Femur (tissue), 1 donor: ENCODE measurements around the gene LRP1B.
"Not testable (repeated sequence)": the region's sequence is repeated elsewhere in the genome, so short reads cannot be mapped to it uniquely, and the experiment has no call there.

Experiments
- DNase-seq: peaks from one replicate; pipeline ENCODE4 v3.0.0-alpha.2; 2017

LRP1B gene

DNA sequence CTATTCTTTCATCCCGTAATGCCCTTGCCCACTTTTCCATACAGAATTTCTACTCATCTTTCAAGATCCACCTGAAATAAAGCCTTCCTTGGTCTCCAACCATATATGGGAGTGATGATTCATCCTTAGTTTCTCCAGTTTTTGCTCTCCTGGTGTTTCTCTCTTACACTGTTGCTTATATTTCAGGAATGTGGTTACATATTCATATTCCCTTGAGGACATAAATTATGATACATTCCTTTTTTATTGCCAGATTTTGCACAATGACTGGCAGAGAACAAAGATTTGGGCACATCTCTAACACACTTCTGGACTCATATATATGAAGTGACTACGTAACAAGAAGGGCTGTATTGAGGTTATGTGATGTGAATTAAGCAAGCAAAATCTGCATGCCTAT is 1777.3 kb downstream of the LRP1B start:
- DNase-seq, result no peak

DNA sequence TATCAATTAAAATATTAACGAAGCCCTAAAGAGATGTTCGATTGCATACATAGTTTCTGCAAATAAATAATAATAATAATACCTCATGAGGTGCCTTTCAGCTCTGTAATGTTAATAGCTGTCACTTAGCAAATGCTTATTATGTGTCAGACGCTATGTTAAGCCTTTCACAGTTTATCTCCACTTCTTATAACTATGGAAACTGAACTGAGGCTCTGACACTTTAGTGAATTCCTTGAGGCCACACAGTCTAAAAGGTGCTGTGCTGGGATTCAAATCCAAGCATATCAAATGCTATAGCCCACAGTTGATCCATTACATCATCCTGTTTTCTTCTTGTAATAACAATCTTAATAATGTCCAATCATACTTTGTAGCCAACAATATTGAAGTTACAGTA is 1779.1 kb downstream of the LRP1B start:
- no peak for DNase-seq

DNA sequence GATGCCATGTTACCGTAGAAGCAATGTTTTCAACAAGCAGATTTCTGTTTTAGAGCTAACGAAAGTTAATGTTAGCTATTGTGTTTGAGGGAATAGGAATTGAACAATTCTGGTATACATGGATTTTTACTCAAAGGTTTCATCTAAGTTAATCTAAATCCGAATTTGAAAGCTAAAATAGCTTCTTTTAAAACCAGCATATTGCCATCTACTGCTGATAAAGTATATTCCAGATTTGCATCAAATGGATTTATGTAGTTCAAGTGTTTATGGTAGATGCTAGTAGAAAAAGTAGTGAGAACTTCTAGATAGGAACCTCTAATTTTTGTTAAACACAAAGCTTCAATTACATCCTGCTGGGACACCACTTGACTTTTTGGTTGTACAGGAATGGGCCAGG is 1781.1 kb downstream of the LRP1B start:
- no peak for DNase-seq

- no peak for DNase-seq
Observed at GRCh38 chr2:140348826-140349225, 1782.0 kb downstream of the LRP1B start.

DNA sequence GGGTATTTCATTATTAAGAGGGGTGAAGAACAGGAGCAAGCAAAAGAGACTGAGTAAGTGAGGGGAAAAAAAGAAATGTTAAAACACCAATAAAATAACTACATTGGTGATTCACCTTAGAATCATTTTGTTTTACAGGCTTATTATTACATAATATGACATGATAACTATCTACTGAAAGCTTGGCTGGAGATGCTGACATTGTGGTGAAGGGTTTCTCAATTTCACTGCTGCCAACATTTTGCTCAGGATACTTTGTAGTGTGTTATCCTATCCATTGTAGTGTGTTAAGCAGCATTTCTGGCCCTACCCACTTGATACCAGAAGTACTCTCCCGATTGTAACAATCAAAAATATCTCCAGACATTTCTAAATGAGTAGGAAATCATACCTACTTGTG is 1786.0 kb downstream of the LRP1B start:
- no peak for DNase-seq

DNA sequence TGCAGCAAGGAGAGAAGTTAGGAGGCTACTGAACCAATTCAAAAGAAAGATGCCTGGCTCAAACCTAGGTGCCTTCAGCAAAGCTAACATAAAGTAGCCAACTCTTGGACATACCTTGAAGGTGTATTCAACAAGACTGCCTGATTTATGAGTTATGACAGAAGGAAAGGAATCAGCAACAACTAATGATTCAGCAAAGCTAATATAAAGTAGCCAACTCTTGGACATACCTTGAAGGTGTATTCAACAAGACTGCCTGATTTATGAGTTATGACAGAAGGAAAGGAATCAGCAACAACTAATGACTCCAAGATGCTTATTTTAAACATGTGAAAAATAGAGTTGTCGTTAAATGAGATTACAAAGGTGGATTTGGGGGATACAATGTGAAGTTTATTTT is 1786.5 kb downstream of the LRP1B start:
- DNase-seq, result not testable (repeated sequence)

GRCh38 chr2:140338795-140339194 is 1792.0 kb downstream of the LRP1B start:
- DNase-seq, result no peak

- no peak for DNase-seq
Observed at GRCh38 chr2:140337061-140337460, 1793.8 kb downstream of the LRP1B start.

DNA sequence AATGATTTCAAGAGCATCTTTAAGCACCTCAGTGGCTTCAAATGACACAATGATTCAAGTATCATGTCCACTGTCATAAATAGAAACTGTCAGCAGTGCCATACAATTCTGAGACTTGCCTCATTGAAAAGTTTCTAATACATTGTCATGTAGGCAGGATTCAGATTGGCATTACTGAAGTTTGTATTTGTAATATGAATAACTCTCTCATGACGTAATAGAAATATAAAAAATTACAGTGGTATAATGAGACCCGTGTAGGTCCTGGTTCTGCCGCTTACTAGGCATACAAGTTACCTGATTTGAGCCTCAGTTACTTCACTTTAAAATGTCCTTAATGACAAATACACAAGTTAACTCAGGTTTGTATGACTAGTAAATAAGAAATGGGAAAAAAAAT is 1814.5 kb downstream of the LRP1B start:
- no peak for DNase-seq

DNA sequence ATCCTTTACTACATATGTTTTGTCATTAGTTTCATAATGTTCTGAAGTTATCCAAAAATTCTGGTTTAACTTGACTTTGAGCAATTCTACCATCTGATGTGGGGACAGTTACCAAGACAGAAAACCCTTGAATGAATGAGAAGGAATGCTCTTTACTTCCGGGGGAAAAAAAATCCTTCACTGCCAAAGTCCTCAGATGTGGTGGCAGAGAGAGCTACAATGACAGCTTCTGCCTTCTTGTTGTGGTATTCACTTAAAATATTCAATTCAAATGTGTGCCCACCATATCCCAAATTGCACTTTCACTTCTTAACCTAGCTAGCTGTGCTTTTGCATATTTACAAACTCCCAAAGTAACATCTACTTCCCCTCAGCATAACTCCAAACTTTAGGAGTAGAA is 1818.9 kb downstream of the LRP1B start:
- no peak for DNase-seq

DNA sequence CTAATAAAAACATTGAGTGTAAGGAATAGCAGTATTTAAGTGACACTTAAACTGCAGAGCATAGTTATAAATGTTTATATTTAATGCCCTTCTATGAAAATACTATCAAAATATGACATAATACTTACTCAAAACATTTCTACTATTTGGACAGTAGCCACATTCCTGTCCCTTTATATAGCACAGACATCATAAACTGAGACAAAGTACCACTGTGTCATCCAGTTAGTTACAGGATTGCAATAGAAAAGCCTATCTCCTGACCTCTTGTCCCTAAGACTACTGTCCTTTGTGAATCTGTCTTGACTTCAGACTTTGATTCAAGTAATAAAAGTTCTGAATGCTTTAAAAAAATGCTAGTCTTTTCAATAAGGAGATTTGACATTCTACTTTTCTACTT is 1822.1 kb downstream of the LRP1B start:
- no peak for DNase-seq

DNA sequence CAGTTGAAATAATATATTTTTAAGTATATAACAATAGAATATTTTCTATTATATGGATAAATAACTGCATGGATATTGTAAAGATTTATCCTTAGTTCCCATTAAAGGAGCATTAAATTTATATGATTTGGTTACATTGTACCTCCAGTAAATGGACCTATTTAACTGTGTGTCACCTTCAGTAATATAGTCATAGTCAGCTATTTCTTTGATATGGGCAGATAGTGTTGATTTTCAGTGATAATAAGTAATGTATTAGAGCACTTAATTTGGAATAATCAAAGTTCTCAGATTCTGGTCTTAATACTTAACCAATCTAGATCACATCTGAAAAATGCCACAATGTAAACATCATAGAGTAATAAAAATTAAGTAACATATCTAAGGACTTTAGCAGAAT is 1823.3 kb downstream of the LRP1B start:
- no peak for DNase-seq

- DNase-seq, result no peak
Observed at GRCh38 chr2:140295767-140296166, 1835.0 kb downstream of the LRP1B start.

DNA sequence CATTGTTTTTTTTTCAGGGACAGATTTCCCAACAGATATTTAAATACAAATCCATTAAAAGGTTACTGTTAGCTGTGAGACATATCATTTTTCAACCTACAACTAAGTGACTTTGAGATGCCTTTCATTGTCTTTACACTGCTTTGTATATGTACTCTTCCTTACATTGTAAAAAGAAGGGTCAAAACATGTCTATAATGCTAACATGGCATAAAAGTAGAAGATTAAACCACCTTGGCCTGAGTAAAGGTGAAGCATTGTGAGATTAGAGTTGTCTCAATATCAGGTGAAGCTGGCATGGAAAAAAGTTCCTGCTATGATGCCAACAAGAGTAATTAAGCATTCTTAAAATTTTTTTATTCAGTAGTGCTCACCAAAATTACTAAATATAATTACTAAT is 1842.1 kb downstream of the LRP1B start:
- DNase-seq, result no peak

GRCh38 chr2:140288213-140288612 is 1842.6 kb downstream of the LRP1B start:
- DNase-seq, result no peak

DNA sequence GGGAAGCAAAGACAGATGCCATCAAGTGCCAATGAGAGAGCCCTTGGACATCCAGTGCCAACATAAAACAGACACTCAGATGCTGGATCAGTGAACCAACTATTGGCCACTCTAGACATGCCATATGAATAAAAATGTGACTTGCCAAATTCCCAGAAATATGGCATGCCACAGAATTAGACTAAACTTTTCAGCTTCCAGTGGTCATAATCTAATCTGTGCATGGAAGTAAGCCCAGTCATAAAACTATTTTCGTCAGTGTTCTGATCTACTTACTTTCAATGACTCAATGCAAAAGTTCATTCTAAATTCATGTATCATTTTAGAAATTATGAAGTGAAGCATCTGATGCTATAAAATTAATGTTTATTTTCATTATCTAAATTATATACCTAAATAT is 1844.4 kb downstream of the LRP1B start:
- no peak for DNase-seq

GRCh38 chr2:140277344-140277743 is 1853.5 kb downstream of the LRP1B start:
- not testable (repeated sequence) for DNase-seq

DNA sequence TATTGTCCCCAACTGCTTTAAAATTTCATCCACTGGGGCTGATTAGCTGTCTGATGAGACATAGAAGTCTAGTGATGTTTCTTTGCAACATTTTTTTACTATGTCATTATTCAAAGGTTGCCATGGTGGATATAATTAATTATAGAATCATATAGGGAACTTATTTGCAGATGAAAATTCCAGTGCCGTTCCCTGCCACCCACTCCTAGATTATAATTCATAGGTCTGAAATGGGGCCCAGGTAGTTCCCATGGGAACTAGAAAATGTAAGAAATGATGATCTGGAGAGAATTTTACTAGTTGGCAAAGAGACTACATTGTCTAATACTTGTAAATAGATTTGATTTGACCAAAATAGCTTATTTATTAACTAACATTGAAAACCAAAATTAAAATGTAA is 1854.2 kb downstream of the LRP1B start:
- DNase-seq, result no peak

DNA sequence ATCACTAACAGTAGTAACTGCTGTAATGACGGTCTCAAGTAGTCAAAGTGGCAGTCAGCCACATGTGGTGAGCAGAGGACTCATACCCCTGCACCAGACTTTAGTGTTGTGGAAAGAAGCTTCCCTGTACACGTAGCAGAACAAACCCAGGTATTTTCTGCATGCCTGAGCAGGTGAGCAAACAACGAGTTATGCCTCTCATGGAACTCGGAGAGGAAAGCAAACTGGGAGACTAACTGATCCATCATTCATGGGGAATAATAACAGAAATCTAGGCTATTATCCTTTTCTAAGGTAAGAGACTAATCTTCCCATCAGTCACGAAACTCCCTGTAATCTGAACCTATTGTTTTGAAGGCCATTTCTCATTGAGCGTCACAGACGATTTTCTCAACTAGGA is 1855.4 kb downstream of the LRP1B start:
- DNase-seq, result no peak

DNA sequence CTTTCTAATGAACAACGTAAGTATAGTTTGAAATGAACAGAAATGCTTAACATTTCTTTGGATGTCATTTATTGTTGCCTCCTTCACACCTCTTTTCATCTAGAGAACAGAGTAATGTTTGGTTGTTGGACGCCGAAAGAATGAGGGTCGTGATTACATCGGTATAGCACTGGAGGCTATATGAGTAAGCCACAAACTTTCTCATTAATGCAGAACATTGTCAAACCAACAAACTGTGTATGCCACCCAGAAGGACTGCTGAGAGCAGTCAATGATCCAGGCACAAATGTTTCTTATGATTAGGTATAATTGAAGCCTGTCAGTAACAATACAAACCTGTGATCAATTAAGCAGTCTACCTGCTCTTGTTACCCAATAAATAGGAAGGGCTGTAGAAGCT is 1855.9 kb downstream of the LRP1B start:
- DNase-seq, result no peak

DNA sequence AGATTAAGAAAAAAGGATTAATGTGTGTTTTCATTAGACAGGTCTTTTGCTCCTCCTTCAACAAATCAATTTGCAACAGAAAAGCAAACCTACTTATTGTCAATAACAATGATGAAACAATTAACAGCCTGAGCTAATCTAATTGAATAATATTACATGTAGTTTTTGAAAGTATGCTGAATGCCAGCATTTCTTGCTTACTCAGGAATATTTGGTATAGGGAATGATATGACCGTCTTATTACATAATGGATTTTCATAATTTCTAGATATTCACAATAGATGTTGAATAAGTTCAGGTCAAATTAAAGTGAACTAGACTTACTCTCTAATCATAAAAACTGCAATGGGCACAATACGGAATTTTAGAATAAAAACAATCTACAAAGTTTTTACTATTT is 1856.9 kb downstream of the LRP1B start:
- DNase-seq, result no peak

GRCh38 chr2:140273408-140273807 is 1857.4 kb downstream of the LRP1B start:
- no peak for DNase-seq

- DNase-seq, result no peak
Observed at GRCh38 chr2:140270224-140270623, 1860.6 kb downstream of the LRP1B start.

GRCh38 chr2:140269000-140269399 is 1861.8 kb downstream of the LRP1B start:
- no peak for DNase-seq

DNA sequence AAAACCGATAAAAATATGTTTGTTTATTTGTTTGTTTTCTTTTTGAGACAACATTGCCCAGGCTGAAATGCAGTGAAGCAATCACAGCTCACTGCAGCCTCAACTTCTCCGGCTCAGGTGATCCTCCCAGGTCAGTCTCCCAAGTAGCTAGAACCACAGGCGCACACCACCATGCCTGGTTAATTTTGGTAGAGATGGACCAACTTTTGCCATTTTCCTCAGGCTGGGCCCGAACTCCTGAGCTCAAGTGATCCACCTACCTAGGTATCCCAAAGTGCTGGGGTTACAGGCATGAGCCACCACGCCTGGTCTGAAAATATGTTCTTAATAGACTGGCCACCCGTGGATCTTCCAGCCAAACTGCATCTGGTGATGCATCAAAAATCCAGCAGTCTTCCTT is 1867.9 kb downstream of the LRP1B start:
- no peak for DNase-seq

DNA sequence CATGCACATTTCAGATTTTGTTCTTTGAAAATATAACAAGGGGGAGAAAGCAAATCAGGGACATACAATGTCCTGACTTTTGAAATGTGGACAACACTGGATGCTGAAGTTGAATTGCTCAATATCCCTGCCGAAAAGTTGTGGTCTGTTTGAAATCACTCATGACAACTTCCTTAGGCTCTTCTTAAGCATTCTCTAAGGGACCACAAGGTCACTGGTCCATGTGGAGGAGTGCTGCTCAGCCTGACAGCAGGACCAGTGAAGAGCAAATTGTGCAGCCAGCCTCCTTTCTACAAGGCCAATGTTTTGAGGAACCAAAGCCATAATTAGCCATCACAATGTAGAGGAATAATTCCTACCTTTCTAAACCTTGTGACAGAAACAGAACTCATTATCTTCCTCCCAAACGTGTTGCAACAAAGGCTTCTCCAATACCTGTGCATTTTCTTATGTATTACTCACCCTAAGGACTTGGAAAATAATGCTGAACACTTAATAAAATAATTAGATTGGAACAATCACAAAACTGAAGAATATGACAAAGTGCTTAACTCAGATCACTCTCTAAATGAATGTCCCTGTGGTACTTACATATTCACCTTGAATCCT is 1873.0 kb downstream of the LRP1B start:
- no peak for DNase-seq
